ENCODE data around the gene CEP63.

CEP63 gene

GRCh38 chr3:134597390-134597970, 111.6 kb downstream of the CEP63 start:
- no peak overlapping the region for H3K4me3 ChIP-seq (ENCODE audit: low read depth, low read length)
- DNase-seq (ENCODE audit: low read depth), result no peak
- TF ChIP-seq, protein P1, sequence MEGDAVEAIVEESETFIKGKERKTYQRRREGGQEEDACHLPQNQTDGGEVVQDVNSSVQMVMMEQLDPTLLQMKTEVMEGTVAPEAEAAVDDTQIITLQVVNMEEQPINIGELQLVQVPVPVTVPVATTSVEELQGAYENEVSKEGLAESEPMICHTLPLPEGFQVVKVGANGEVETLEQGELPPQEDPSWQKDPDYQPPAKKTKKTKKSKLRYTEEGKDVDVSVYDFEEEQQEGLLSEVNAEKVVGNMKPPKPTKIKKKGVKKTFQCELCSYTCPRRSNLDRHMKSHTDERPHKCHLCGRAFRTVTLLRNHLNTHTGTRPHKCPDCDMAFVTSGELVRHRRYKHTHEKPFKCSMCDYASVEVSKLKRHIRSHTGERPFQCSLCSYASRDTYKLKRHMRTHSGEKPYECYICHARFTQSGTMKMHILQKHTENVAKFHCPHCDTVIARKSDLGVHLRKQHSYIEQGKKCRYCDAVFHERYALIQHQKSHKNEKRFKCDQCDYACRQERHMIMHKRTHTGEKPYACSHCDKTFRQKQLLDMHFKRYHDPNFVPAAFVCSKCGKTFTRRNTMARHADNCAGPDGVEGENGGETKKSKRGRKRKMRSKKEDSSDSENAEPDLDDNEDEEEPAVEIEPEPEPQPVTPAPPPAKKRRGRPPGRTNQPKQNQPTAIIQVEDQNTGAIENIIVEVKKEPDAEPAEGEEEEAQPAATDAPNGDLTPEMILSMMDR (IDR thresholded peaks at IDR 0.05; ENCODE audit: control insufficient read depth, extremely low read depth, insufficient read depth), result no peak

GRCh38 chr3:134598763-134599545, 113.1 kb downstream of the CEP63 start:
- no peak for DNase-seq (ENCODE audit: low read depth)
- TF ChIP-seq, protein P1 (IDR thresholded peaks at IDR 0.05; ENCODE audit: control insufficient read depth, extremely low read depth, insufficient read depth), result no peak
- no peak overlapping the region for H3K4me3 ChIP-seq (ENCODE audit: low read depth, low read length)

DNA sequence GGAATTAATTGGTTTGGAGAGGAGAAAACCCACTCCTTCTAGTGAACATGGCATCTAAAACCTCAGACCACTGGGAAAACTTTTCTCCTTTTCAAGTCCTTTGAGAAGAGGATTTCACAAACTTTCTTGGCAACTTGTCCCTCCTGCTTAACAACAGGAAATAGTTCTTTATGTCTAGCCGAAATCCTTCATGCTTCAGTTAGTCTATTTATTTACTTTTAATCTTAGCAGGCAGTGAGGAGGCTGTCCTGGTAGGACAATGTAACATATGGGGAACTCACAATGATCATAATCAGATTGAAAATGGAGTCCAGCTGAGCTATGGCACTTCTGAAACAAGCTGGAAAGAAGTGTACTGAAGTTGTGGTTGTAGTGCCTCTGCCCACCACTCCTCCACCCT, 114.3 kb downstream of the CEP63 start:
- TF ChIP-seq, protein P1 (IDR thresholded peaks at IDR 0.05; ENCODE audit: control insufficient read depth, extremely low read depth, insufficient read depth), result no peak
- DNase-seq (ENCODE audit: low read depth), result no peak
- no peak overlapping the region for H3K4me3 ChIP-seq (ENCODE audit: low read depth, low read length)

DNA sequence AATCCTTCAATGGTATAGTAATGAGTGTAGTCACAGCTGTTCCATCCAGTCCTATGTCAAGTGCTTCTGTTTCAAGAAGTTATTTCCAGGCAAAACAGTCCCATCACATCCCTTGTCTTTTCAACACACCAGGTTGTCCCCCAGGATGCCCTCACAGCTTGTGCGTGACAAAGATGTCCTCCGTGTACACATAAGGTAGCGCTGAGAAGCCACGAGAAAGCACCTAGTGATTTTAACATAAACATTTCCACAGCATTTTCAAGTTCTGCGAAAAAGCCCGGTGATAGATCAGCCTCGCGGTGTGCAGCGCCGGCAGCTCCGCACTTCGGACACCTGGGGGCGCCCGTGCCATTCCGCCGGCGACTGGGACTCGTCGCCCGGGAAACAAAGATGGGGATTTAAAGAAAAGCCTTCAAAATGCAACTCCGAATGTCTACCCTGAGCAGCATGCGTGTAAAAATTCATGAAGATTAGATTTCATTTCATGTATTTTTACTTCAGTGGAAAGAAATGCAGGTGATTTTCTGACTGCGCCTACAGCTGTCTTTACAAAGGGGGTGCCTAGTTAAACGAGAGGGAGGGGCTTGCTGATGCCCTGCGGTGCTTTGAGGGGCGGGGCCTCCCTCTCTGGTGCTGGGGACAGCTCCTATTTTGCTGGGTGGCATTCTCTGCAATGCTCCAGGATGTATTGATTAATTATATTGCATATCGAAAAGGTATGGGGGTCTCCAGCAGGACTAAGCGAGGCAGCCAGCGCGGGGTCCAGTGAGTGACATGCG, 115.0 kb downstream of the CEP63 start:
- no peak overlapping the region for H3K4me3 ChIP-seq (ENCODE audit: low read depth, low read length)
- DNase-seq (ENCODE audit: low read depth), result no peak
- TF ChIP-seq, protein P1 (IDR thresholded peaks at IDR 0.05; ENCODE audit: control insufficient read depth, extremely low read depth, insufficient read depth), result peak; percentile 93

- TF ChIP-seq, protein P1 (IDR thresholded peaks at IDR 0.05; ENCODE audit: control insufficient read depth, extremely low read depth, insufficient read depth), result no peak
- no peak overlapping the region for H3K4me3 ChIP-seq (ENCODE audit: low read depth, low read length)
- DNase-seq (ENCODE audit: low read depth), result no peak
These were observed 115.9 kb downstream of the CEP63 start for GRCh38 chr3:134601539-134602439.

GRCh38 chr3:134602440-134602814, 116.6 kb downstream of the CEP63 start:
- no peak for DNase-seq (ENCODE audit: low read depth)
- TF ChIP-seq, protein P1 (IDR thresholded peaks at IDR 0.05; ENCODE audit: control insufficient read depth, extremely low read depth, insufficient read depth), result no peak
- no peak overlapping the region for H3K4me3 ChIP-seq (ENCODE audit: low read depth, low read length)
